Esophagus squamous epithelium (tissue), 4 donors: ENCODE data around the gene MAD1L1.

Source experiments
- CTCF ChIP-seq, 6 experiments: fragments of 450-650 bp in 4 of 6; fragments of 200-600 bp in 2 of 6; sonication (generic) in 2 of 6; IDR thresholded peaks; one replicate each; pipeline ENCODE4 v1.5.1; 2016 to 2019; ENCODE audit warnings: antibody characterized with exemption in 6 of 6, mild to moderate bottlenecking in 4 of 6, moderate library complexity in 4 of 6
- POLR2A ChIP-seq, 4 donors: fragments of 450-650 bp; IDR thresholded peaks; one replicate each; pipeline ENCODE4 v1.6.1; 2017; ENCODE audit warnings: antibody characterized with exemption in 4 of 4, mild to moderate bottlenecking in 4 of 4, moderate library complexity in 3 of 4

- TF ChIP-seq CTCF (IDR thresholded peaks at IDR 0.05) (no peak), POLR2A (IDR thresholded peaks at IDR 0.05) (no peak)
These were observed 183.5 kb downstream of the MAD1L1 start for GRCh38 chr7:2049111-2049781.
